ENCODE data around the gene SLC35G1. TPM values are rescaled to one million over a fixed set of nuclear protein-coding genes. Genes with fewer than 3 reads are reported as not detected.

Gene SLC35G1
- total RNA-seq, 2 donors from 2014 or later = 13.4 TPM

GRCh38 chr10:93894516-93895378, 969 bp downstream of the SLC35G1 start:
- no peak for DNase-seq
- H3K9me3 ChIP-seq = no peaks in the 10 kb centered on the region
- intact Hi-C loops (cut with DNase I) = no loop called here

GRCh38 chr10:93897070-93897780, 3.4 kb downstream of the SLC35G1 start:
- intact Hi-C loops (cut with DNase I) = no loop called here
- H3K9me3 ChIP-seq = no peaks in the 10 kb centered on the region
- TF ChIP-seq CTCF (IDR thresholded peaks at IDR 0.05) = no peak
- no peaks in the 10 kb centered on the region for H3K4me1 ChIP-seq
- H3K27me3 ChIP-seq = no peaks in the 10 kb centered on the region
- DNase-seq = no peak
- H3K36me3 ChIP-seq = no peaks in the 10 kb centered on the region
- H3K27ac ChIP-seq = peak overlapping the region; percentile 15
- H3K9ac ChIP-seq (ENCODE audit: low read depth in 2 of 2, low read length in 2 of 2) = peak overlapping the region in 1 of 2 donors; percentile 9
- H3K4me3 ChIP-seq = no peak overlapping the region

More at GRCh38 chr10:93894516-93895378, 969 bp downstream of the SLC35G1 start:
- H3K9ac ChIP-seq (ENCODE audit: low read depth in 2 of 2, low read length in 2 of 2) = peak overlapping the region; percentile 73 to 87
- no peak for TF ChIP-seq CTCF (IDR thresholded peaks at IDR 0.05)
- no peaks in the 10 kb centered on the region for H3K27me3 ChIP-seq
- H3K4me3 ChIP-seq = peak overlapping the region; percentile 89
- no peaks in the 10 kb centered on the region for H3K4me1 ChIP-seq
- no peaks in the 10 kb centered on the region for H3K36me3 ChIP-seq
- H3K27ac ChIP-seq = no peak overlapping the region

GRCh38 chr10:93899109-93899508, 5.3 kb downstream of the SLC35G1 start:
- no peaks in the 10 kb centered on the region for H3K4me1 ChIP-seq
- H3K27me3 ChIP-seq = no peaks in the 10 kb centered on the region
- H3K27ac ChIP-seq = peak overlapping the region; percentile 51
- no peak overlapping the region for H3K9ac ChIP-seq (ENCODE audit: low read depth in 2 of 2, low read length in 2 of 2)
- no peak overlapping the region for H3K4me3 ChIP-seq
- DNase-seq = peak; percentile 25
- intact Hi-C loops (cut with DNase I) = no loop called here
- H3K36me3 ChIP-seq = no peaks in the 10 kb centered on the region
- TF ChIP-seq CTCF (IDR thresholded peaks at IDR 0.05) = no peak
- H3K9me3 ChIP-seq = no peaks in the 10 kb centered on the region

GRCh38 chr10:93903051-93903450, 9.3 kb downstream of the SLC35G1 start:
- Histone ChIP-seq H3K36me3 (no peaks in the 10 kb centered on the region), H3K9ac (ENCODE audit: low read depth in 2 of 2, low read length in 2 of 2) (no peak overlapping the region), H3K27ac (no peak overlapping the region), H3K9me3 (no peaks in the 10 kb centered on the region), H3K27me3 (no peaks in the 10 kb centered on the region), H3K4me3 (no peak overlapping the region), H3K4me1 (no peaks in the 10 kb centered on the region)
- TF ChIP-seq CTCF (IDR thresholded peaks at IDR 0.05) = no peak
- intact Hi-C loops (cut with DNase I) = no loop called here
- DNase-seq = no peak

GRCh38 chr10:93904901-93905300, 11.1 kb downstream of the SLC35G1 start:
- no peaks in the 10 kb centered on the region for H3K27me3 ChIP-seq

More at GRCh38 chr10:93904901-93905300, 11.1 kb downstream of the SLC35G1 start:
- no peak overlapping the region for H3K4me3 ChIP-seq
- no peak overlapping the region for H3K9ac ChIP-seq (ENCODE audit: low read depth in 2 of 2, low read length in 2 of 2)
- H3K36me3 ChIP-seq = no peaks in the 10 kb centered on the region
- H3K27ac ChIP-seq = no peak overlapping the region
- no peak for TF ChIP-seq CTCF (IDR thresholded peaks at IDR 0.05)
- intact Hi-C loops (cut with DNase I) = no loop called here
- DNase-seq = no peak
- H3K9me3 ChIP-seq = no peaks in the 10 kb centered on the region
- no peaks in the 10 kb centered on the region for H3K4me1 ChIP-seq

Data from colonic mucosa (tissue), 4 donors.